Stimulated activated CD8-positive, alpha-beta memory T cell treated with anti-CD3 and anti-CD28 coated beads, Interleukin-12 subunit alpha, Interleukin-12 subunit beta, amount 100 ng/mL, for 1 hour (primary cell): ENCODE measurements around the gene TBX20.
"Not testable (repeated sequence)": the region's sequence is repeated elsewhere in the genome, so short reads cannot be mapped to it uniquely, and the experiment has no call there.

Experiments
- DNase-seq: peaks from one replicate; pipeline ENCODE4 v3.0.0-alpha.2; 2020; ENCODE audit warnings: low read depth

The TBX20 gene

DNA sequence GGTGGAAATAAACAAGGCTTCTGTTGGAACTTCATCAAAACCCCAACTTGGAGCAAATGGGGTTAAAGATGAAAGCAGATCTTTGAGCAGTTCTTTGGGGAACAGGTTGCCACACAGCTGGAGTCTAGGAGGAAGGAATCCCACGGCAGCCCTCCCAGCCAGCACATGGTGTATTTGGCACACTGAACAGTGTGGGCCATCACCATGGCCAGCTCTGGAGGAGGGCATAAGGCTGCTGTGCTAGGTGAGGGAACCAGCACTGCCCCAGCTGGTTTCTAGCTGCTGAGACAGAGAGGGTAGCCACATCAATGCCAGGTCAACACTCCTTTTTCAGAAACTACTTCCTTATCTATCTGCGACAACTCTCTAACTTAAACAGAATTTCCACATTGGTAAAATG lies 33.7 kb downstream of the TBX20 start:
- DNase-seq, result not testable (repeated sequence)

DNA sequence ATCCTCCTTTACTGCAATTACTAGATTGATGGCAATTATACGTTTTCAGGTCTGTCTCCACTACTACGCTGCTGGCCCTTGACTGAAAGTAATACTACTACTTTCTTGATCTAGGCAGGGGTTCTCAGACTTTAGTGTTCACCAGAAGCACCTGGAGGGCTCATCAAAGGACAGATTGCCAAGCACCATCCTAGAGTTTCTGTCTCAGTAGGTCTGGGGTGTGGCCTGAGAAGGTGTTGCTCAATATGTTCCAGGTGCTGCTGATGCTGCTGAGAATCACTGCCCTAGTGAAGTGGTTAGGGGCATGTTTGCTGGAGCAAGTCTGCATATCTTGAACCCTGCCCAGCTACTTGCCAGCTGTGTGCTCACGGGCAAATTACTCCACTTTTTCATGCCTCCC lies 37.9 kb downstream of the TBX20 start:
- DNase-seq, result not testable (repeated sequence)

DNA sequence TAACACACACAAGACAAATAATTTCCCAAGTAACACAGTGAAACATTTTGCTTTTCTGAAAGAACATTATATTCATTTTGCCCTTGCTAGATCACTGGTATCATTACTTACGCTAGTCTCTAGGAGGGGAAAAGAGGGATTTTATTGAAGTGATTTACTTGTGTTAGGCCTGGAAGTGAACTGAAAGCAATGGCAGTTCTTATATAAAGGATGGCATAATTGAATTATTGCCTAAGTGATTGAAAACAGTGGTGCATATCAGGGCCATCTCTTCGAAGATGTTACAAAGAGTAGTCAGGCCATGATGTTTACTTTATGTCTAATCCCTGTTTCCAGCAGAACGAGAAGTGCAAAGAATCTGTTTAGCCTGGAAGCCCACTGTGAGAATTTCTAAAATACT lies 38.8 kb downstream of the TBX20 start:
- DNase-seq, result not testable (repeated sequence)

DNA sequence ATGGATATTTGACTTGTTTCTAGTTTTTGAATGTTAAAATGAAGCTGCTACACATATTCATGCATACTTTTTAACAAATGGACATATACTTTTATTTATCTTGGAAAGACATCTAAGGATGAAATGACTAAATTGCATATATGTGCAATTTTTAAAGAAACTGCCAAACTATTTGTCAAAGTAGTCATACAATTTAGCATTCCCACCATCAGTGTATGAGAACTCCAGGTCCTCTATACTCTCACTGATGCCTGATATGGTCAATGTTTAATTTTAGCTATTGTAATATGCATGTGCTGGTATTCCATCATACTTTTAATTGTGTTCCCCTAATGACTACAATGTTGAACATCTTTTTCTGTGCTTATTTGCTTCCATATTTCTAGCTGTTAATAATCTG lies 47.0 kb downstream of the TBX20 start:
- not testable (repeated sequence) for DNase-seq

DNA sequence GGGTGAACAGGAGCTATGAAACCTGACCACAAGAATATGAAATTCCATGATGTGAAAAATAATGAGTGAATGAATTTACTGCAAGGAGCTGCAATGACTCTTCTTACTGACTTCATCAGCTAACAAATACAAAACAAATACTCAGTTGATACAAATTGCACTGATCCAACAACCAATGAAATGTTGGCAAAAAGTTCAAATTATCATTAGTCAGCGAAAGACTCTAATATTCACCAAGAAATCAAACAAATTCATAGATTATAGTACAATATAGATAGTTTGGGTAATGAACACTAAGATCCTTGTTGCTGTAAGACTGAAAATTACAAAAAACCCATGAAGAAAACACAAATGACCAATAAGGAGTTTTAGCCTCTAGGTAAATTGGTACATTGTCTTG lies 49.0 kb downstream of the TBX20 start:
- DNase-seq, result not testable (repeated sequence)

DNA sequence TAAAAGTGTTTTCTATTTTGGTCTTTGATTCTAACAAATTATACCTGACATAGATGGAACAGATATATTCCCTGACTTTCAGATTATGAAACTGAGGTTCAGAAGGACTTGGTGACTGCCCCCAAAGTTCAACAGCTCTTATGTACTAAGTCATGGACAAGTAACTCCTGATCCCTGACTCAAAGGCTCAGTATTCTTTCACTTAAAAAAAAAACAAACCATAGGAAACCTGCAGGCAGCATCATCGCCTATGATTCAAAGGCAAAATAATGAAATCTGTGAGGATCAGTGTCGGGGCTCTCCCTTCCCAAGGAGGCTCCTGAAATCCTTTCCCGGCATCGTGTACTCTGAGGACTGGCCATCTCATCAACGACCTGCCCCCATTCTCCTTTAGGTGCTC lies 49.9 kb downstream of the TBX20 start:
- not testable (repeated sequence) for DNase-seq

DNA sequence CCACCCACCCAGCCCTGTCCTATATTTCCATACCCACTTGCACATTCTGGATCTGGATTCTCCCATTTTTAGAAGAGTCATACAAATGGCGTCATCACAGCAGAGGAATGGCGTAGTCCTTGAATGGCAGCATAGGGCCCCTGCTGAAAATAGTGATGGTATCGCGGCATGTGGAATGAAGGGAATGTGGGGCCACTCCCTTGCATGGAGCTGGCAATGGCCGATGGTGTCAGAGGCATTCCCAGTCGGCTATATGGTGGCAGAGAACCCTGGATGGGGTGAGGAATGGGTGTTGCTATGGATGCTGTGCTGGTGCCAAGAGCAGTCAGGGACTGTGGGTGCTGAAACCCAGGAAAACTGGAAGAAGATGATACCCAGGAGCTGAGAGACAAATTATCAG lies 51.5 kb downstream of the TBX20 start:
- DNase-seq, result not testable (repeated sequence)

DNA sequence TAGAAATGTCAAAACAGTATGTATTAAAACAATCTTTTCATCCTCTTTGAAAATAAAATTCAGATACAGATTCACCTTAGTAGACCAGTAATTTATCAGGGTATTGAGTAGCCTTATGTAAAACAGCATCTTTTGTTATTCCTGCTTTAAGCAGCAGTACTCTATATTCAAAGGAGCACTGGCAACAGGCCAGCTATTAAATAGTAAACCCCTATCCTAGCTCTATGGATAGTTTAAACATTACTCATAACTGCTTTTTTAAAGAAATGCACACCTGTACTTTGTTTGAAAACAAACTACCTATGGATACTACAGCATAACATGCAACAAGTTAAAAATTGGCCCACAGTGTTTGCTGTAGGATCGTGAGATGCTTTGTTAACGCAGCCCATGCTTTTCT lies 53.7 kb downstream of the TBX20 start:
- not testable (repeated sequence) for DNase-seq

DNA sequence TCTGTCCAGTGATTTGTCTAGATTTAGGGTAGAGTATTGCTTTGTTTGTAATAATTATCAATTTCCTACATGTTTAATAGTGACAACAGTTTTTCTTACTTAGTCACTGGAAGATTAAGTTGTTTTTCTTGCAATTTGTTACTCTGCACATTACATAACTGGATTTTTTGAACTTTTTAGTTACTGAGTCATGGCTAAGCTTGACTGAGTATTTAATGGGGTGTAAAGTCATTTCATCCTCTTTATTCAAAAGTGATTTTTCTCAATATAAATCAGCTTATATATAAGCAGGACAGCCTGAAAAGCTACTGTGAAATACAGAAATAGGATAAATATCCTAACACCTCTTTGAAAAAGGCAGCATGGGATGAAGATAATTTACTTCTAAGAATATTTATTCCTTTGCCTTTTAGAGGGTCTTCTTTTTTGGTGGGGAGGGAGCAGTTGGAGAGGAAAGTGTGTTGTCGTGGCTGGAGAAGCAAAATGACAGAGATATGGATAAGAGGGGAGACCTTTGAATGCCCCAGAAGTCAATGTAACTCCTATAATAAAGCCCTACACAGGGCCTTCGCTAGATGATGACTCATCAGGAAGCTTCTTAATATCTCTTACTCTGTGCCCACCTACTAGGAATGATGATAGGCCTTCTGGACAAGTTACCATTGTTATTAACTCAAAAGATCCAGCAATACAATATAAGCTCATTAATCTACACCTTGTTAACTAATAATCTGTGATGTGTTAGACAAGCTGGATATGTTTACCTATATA lies 55.3 kb downstream of the TBX20 start:
- DNase-seq, result not testable (repeated sequence)

DNA sequence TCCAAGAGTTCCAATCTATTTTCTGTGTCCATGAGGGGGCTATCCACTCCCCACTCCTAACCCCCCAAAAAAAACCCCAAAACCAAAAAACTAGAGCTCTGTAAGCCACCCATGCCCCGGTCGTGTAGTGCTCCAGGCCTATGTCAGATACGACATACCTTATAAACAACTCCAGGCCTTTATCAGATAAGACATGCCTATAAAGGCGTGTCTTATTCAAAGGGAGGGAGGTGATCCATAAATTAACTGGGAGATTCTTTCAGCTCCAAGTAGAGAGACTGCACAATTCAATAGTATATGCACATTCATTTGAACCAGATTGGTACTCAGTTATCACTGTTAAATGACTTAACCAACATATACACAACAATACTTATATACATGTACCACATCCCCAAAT lies 62.3 kb downstream of the TBX20 start:
- DNase-seq, result not testable (repeated sequence)

DNA sequence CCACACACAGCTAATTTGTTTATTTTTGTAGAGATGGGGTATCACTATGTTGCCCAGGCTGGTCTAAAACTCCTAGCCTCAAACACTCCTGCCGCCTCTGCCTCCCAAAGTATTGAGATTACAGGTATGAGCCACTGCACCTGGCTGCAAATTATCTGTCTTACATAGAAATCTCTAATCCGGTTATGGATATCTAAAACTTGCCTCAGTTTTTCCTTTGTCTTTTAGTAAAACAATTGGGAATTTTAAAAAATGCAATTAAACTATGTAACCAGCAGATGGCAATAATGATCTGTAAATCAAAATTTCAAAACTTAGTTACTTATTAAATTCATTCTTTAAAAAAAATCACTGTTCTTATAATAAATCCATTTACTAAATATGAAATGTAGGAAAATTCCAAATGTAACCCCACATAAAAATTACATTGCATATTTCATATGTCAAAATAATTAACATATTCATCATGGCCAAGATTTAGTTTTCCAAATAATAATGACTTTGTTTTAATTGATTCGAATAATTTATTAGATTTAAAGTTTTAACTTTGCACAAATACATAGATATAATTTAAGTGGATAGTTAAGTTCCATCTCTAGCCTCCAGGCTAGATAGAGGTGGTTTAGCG lies 63.6 kb downstream of the TBX20 start:
- DNase-seq, result not testable (repeated sequence)

DNA sequence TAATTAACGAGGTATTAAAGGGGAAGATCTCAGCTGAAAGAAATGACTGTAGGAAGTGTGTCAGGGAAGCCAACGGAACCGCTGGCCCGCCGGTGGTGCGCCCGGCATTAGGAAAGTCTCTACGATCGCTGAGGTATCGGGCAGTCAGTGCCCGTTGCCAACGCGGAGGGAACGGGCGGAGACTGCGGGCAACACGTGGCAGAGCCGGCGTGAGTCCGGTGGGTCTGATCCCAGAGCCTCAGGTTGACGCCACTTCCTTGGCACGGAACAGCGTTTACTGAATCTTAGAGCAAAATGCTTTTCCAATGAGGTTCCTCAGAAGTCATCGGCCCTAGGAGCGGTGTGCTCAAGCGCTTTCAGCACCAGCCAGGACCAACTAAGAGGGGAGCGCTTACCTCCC lies 67.1 kb downstream of the TBX20 start:
- not testable (repeated sequence) for DNase-seq

DNA sequence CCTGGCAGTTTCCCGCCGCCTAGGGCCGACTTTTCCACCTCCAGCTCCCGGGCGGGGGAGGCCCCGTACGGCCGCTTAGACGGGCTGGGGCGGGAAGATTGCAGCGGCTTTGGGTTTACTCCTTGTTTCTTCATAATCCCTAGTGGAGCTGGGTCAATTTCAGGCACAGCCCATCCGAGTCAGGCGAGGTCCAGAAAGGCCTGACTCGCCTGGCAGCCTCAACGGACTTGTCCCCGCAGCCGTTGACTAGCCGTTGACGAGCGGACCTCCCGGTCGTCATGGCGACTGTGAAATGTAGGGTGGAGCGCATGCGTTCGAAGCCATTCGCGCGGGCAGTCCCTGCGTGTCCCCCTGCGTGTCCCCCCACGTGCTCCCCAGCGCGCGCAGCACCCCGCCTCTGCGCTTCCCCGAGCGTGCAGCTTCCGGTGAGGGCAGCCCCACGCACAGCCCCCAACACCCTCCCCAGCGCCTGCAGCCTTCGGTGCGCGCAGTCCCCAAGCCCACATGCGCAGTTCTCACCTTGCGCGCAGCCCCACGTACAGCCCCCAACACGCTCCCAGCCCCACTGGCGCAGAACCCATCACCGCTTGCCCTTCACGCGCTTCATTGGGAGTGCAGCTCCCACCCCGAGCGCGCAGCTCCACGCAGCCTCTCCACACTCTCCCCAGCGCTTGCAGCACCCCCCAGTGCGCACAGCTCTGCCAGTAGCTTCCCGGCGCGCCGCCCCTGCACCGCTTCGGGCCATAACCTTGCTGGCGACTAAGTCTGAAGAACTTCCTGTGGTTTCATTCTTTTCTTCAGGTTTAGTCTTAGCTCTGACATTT lies 67.8 kb downstream of the TBX20 start:
- DNase-seq, result no peak

DNA sequence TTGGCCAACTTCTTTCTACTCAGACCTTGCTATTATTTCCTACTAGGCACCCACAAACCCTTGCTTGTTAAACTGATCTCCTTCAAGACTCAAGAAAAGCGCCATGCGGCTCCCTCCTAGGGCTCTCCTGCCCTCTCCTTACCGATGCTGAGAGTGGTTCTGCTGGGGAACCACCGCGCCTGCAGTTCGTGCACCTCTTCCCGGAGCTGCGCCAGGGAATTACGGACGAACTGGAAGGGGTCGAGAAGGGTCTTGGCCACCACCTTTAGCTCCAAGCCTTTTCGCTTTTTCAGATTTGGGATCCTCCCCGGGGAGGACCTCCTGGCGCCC lies 68.4 kb downstream of the TBX20 start:
- DNase-seq, result not testable (repeated sequence)

DNA sequence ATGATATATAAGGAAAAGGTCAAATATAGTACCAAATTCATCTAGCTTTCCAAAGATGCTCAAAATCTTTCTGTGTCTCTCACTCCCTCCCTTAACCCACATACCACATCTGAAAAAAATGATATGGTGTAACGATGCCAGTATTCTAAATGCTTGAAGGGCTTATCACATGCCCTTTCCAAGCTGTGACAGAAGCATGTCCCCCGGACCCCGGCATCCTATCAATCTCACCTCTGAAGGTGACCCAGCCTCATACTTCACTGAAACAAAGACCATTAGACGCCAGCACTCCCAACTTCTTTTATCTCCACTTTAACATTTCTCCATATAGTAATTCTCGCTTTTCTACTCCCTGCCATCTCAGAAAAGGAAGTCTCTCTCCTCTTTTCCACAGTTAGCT lies 68.9 kb downstream of the TBX20 start:
- not testable (repeated sequence) for DNase-seq

DNA sequence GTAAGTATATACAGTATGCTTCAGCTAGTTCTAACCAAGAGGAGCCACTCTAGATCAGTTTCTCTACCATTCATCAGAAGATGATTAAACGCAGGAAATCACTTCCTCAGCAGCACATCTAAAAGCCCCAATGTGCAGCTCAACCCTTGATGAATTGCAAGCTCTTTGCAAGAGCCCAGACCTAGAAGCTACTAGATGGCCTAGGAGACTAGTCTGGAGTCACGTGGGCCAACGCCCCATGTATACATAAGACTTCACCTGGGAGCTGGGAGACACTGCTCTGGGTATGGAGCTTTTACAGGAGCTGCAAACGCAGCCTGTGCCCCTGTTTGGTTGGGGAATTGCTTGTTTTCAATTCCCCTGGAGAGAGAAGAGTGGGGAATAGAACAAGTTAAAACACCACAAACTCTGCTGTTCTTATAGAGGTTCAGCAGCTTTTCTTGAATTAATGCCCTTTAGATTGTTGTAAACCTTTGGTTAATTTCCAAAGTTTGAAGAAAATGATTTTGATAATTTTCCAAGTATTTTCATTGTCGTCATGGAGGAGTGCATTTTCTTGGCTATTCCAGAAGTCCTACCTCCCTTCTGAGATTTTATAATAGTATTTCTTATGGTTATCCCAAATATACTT lies 69.9 kb downstream of the TBX20 start:
- not testable (repeated sequence) for DNase-seq

DNA sequence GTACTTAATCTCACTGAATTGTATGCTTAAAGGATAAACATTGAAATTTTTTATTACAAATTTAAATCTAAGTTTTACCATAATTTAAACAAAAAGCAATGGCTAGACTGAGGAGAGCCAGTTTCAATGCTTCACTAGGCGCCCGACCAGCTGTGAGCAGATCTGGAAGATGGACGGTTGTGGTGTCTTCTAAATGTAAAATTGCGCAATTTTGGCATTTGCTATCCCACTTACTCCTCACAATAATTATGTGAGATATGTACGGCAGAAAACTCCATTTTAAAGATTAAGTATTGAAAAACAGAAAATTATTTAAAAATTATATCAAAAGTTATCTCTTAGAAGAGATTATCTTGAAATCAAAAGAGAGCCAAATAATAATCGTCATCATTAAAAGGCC lies 73.2 kb downstream of the TBX20 start:
- not testable (repeated sequence) for DNase-seq

DNA sequence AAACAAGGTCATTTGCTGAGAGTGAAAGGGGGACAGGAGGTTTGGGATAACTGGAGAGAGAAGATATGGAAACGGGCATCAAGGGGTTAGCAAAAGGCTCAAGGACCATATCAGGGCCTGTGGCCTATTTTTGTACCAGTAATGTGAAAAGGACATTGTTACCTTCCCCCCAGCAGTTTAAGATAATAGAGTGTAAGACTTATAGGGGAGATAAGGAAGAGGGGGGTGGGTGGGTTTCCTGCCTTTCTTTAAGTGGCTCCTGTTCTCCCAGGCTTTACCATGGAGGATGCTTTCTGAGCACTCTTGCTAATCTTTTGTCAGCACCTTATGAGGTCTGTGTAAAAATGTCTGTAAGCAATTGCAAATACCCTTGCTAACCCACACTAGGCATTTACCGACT lies 80.7 kb downstream of the TBX20 start:
- not testable (repeated sequence) for DNase-seq

DNA sequence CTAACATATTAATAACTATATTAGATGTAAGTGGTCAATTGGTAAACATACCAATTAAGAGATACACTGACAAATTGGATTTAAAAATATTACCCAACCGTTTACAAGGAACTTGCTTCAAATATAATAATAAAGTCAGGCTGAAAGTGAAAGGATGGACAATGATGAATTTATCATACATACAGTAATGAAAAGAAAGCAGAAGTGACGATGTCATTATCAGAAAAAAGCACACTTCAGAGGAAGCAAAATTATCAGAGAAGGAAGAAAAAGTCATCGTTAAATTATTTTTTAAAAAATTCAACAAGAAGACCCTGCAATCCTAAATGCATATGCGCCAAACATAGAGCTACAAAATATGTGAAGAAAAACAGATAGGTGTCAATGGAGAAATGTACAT lies 81.8 kb downstream of the TBX20 start:
- not testable (repeated sequence) for DNase-seq

DNA sequence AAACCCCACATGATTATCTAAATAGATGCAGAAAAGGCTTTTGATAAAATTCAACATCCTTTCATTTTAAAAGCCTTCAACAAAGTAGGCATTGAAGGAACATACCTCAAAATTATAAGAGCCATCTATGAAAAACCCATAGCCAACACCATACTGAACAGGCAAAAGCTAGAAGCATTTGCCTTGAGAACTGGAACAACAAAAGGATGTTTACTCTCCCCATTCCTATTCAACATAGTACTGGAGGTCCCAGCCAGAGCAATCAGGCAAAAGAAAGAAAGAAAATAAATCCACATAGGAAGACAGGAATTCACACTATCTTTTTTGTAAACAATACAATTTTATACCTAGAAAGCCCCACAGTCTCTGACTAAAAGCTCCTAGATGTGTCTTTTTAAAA lies 86.2 kb downstream of the TBX20 start:
- DNase-seq, result not testable (repeated sequence)

DNA sequence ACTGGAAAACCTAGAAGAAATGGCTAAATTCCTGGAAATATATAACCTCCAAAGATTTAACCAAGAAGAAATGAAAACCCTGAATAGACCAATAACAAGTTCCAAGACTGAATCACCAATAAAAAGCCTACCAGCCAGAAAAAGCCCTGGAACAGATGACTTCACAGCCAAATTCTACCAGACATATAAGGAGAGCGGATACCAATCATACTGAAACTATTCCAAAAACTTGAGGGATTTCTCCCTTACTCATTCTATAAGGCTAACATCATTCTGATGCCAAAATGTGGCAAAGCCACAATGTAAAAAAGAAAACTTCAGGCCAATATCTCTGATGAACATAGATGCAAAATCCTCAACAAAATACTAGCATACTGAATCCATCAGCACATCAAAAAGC lies 86.7 kb downstream of the TBX20 start:
- DNase-seq, result not testable (repeated sequence)

DNA sequence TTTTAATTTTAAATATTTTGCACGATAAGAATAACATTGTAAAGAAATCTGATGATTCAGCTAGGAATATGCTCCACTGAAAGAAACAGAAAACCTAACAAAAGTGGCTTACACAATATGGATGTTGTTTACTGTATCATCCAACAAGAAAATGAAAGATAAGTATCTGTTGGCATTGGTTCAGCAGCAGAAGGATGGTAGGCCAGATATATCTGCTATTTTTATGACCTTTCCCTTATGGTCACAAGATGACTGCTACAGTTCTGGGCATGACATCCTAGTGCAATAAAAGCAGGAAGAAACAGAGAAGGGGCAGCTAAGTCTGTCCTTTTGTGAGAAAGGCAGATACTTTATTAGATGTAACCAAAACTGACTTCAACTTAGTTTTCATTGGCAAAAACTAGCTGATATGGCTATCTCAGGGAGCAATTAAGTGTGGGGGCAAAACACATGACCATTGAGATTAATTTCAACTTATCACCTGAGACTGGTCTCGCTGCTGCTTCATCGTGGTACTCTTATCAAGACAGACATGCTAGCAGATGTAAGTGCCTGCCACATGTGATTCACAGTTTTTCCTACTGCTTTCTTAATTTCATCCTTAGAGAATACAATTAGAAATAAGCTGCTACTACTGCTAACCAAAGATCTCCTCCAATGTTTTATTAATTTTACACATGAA lies 92.7 kb downstream of the TBX20 start:
- not testable (repeated sequence) for DNase-seq
